Panc1 (cell line): ENCODE data around the gene CAV1.

Experiments
- CTCF ChIP-seq: fragments of 450-650 bp; IDR thresholded peaks from 2 replicates; pipeline ENCODE4 v1.5.1; 2017; ENCODE audit warnings: mild to moderate bottlenecking
- POLR2AphosphoS5 ChIP-seq: IDR thresholded peaks from 2 replicates; pipeline ENCODE4 v1.6.1; 2012; ENCODE audit warnings: mild to moderate bottlenecking, low read depth, low read length, moderate library complexity
- REST ChIP-seq, 2 experiments: IDR thresholded peaks; 2 replicates each; pipeline ENCODE4 v1.6.1; 2011 to 2012; ENCODE audit warnings: low read depth in 2 of 2, control low read depth in 1 of 2, low read length in 1 of 2, mild to moderate bottlenecking in 1 of 2, moderate library complexity in 1 of 2; ENCODE audit not compliant: insufficient read depth in 1 of 2
- TCF7L2 ChIP-seq: IDR thresholded peaks from 2 replicates; pipeline ENCODE4 v1.6.1; 2011; ENCODE audit warnings: mild to moderate bottlenecking, low read depth, low read length, inconsistent platforms

- TF ChIP-seq POLR2AphosphoS5 (no peak), REST (IDR thresholded peaks at IDR 0.05; ENCODE audit: insufficient read depth in 1 of 2, low read depth in 2 of 2, low read length in 1 of 2) (no peak), CTCF (no peak), TCF7L2 (no peak)
Measured at GRCh38 chr7:116546916-116547315, 22.1 kb downstream of the CAV1 start.
